K562 (cell line): ENCODE data around the gene OR3A1. TPM values are rescaled to one million over a fixed set of nuclear protein-coding genes. Genes with fewer than 3 reads are reported as not detected.

ENCODE experiments used
- ATAC-seq: fragments of 200-7000 bp; cut with Tn5 transposase; 3 replicates; pipeline ENCODE4 v1.9.1; 2020; ENCODE audit warnings: moderate library complexity
- BruUV-seq: library from RNA; stranded (reverse); fragments of 400-500 nt; replicated peaks from 2 replicates; lab custom pipeline; 2021; lab: Mats Ljungman, UMichigan
- CTCF ChIA-PET: fragments of 300-600 bp; formaldehyde crosslinking; extraction: SDS; loops from one replicate; lab custom pipeline; 2021; ENCODE audit warnings: low intra/inter-chr PET ratio; lab: Yijun Ruan, JAX
- POLR2A ChIA-PET: fragments of 300-600, 350-650 bp; sonication (Branson Sonifier 250); formaldehyde crosslinking; extraction: SDS; loops from one replicate; lab custom pipeline; 2021; ENCODE audit warnings: antibody characterized with exemption, inconsistent platforms; lab: Yijun Ruan, JAX
- DNase-seq, 4 experiments: peaks; one replicate each; pipeline versions ENCODE4 v3.0.0 to v3.0.0-alpha.2; 2011 to 2018; ENCODE audit warnings: low spot score in 3 of 4, mixed read lengths in 3 of 4; ENCODE audit errors: extremely low read depth in 1 of 4
- FAIRE-seq: peaks from 2 replicates; lab custom pipeline; 2011; peaks lifted over from hg19 to GRCh38; lab: Jason Lieb, UNC
- H2AFZ ChIP-seq: 2 replicates; pipeline ENCODE4 v1.6.0; 2011; ENCODE audit warnings: low read depth, low read length, control low read depth, inconsistent platforms
- H3K27ac ChIP-seq: fragments of 200-600 bp; 3 replicates; pipeline ENCODE4 v1.8.0; 2011; ENCODE audit warnings: low read depth, mild to moderate bottlenecking, control low read depth, inconsistent platforms, low read length, moderate library complexity, mixed read lengths; ENCODE audit errors: extremely low read depth
- H3K27me3 ChIP-seq, 2 experiments: fragments of 300-600 bp in 1 of 2; 2 replicates in 1 of 2; 3 replicates in 1 of 2; pipeline versions ENCODE4 v1.6.0 to v1.8.0; 2011; ENCODE audit warnings: inconsistent platforms in 2 of 2, low read length in 2 of 2, mild to moderate bottlenecking in 1 of 2, mixed read lengths in 1 of 2, moderate library complexity in 1 of 2; ENCODE audit not compliant: control insufficient read depth in 2 of 2, insufficient read depth in 2 of 2
- H3K36me3 ChIP-seq: fragments of 300-600 bp; 3 replicates; pipeline ENCODE4 v1.8.0; 2011; ENCODE audit warnings: mild to moderate bottlenecking, low read length, inconsistent platforms; ENCODE audit not compliant: control insufficient read depth, insufficient read depth
- H3K4me1 ChIP-seq, 2 experiments: fragments of 200-600 bp in 1 of 2; replicated peaks in 1 of 2; 2 replicates in 1 of 2; 3 replicates in 1 of 2; pipeline versions ENCODE4 v1.5.1 to v1.8.0; 2011; ENCODE audit warnings: inconsistent platforms in 2 of 2, low read length in 2 of 2, mild to moderate bottlenecking in 1 of 2, mixed read lengths in 1 of 2, moderate library complexity in 1 of 2; ENCODE audit not compliant: control insufficient read depth in 2 of 2, insufficient read depth in 2 of 2
- H3K4me2 ChIP-seq: 2 replicates; pipeline ENCODE4 v1.6.1; 2011; ENCODE audit warnings: low read length, control low read depth, inconsistent platforms, mixed read lengths; ENCODE audit not compliant: insufficient read depth
- H3K4me3 ChIP-seq: fragments of 200-600 bp; sonication (generic), shearing (Covaris generic); 2 replicates; pipeline ENCODE4 v1.5.1; 2016; ENCODE audit warnings: control low read depth, inconsistent platforms
- H3K79me2 ChIP-seq: fragments of 200-600 bp; 3 replicates; pipeline ENCODE4 v1.8.0; 2011; ENCODE audit warnings: low read length, inconsistent platforms; ENCODE audit not compliant: control insufficient read depth, insufficient read depth
- H3K9ac ChIP-seq, 2 experiments: 2 replicates each; pipeline versions ENCODE4 v1.6.0 to v1.6.1; 2011; ENCODE audit warnings: low read depth in 2 of 2, low read length in 2 of 2, control low read depth in 1 of 2, inconsistent platforms in 1 of 2, mild to moderate bottlenecking in 1 of 2, mixed read lengths in 1 of 2; ENCODE audit not compliant: insufficient read depth in 1 of 2
- H3K9me1 ChIP-seq: one replicate; pipeline ENCODE4 v1.6.0; 2011; ENCODE audit warnings: inconsistent platforms, mild to moderate bottlenecking, low read length, moderate library complexity; ENCODE audit not compliant: control insufficient read depth, insufficient read depth
- H3K9me3 ChIP-seq: replicated peaks from 2 replicates; pipeline ENCODE4 v1.5.1; 2011; ENCODE audit warnings: low read depth, low read length, inconsistent platforms; ENCODE audit not compliant: control insufficient read depth, insufficient read depth
- H4K20me1 ChIP-seq: replicated peaks from 2 replicates; pipeline ENCODE4 v1.6.1; 2011; ENCODE audit warnings: low read length, inconsistent platforms, mixed read lengths; ENCODE audit not compliant: control insufficient read depth, insufficient read depth
- CBFA2T2 ChIP-seq: fragments of 450-650 bp; conservative IDR thresholded peaks from 2 replicates; pipeline ENCODE4 v1.6.1; 2017; ENCODE audit warnings: mild to moderate bottlenecking
- CEBPZ ChIP-seq: fragments of 150-350 bp; IDR thresholded peaks from 2 replicates; pipeline ENCODE4 v1.6.1; 2014; ENCODE audit warnings: low read depth, mild to moderate bottlenecking, low read length, borderline replicate concordance
- CREM ChIP-seq: IDR thresholded peaks from 2 replicates; pipeline ENCODE4 v1.6.1; 2014; ENCODE audit warnings: antibody characterized with exemption, low read depth
- ETS1 ChIP-seq: conservative IDR thresholded peaks from 2 replicates; pipeline ENCODE4 v1.6.1; 2011; ENCODE audit warnings: low read depth, mild to moderate bottlenecking, low read length; ENCODE audit not compliant: control insufficient read depth
- IRF9 ChIP-seq: fragments of 450-650 bp; IDR thresholded peaks from 2 replicates; pipeline ENCODE4 v1.6.1; 2016; ENCODE audit warnings: missing biosample characterization, missing genetic modification characterization
- MED1 ChIP-seq: sonication (generic); formaldehyde crosslinking; IDR thresholded peaks from 2 replicates; pipeline ENCODE4 v1.8.1; 2023; ENCODE audit warnings: missing genetic modification reagents, borderline replicate concordance
- PCBP2 ChIP-seq: fragments of 200-400 bp; formaldehyde crosslinking; IDR thresholded peaks from 2 replicates; pipeline ENCODE4 v1.6.1; 2018; ENCODE audit warnings: low read length, low read depth, mild to moderate bottlenecking, moderate library complexity; ENCODE audit not compliant: poor library complexity, severe bottlenecking
- PHF20 ChIP-seq: fragments of 450-650 bp; IDR thresholded peaks from 2 replicates; pipeline ENCODE4 v1.6.1; 2018; ENCODE audit not compliant: partially characterized antibody
- PRMT5 ChIP-seq: sonication (generic); formaldehyde crosslinking; IDR thresholded peaks from 2 replicates; pipeline ENCODE4 v1.5.0; 2020; ENCODE audit warnings: missing genetic modification reagents
- ZBTB43 ChIP-seq: sonication (generic); formaldehyde crosslinking; IDR thresholded peaks from 2 replicates; pipeline ENCODE4 v1.8.0; 2023; ENCODE audit warnings: mild to moderate bottlenecking, missing genetic modification reagents
- ZBTB9 ChIP-seq: fragments of 450-650 bp; formaldehyde crosslinking; IDR thresholded peaks from 2 replicates; pipeline ENCODE4 v1.4.0; 2020; ENCODE audit warnings: mild to moderate bottlenecking, moderate library complexity
- ZFP30 ChIP-seq: fragments of 250-450 bp; sonication (Bioruptor Pico); IDR thresholded peaks from 2 replicates; pipeline ENCODE4 v1.8.0; 2022; ENCODE audit warnings: moderate library complexity, mild to moderate bottlenecking, inconsistent platforms, borderline replicate concordance
- ZNF23 ChIP-seq: fragments of 250-450 bp; sonication (Bioruptor Pico); IDR thresholded peaks from 2 replicates; pipeline ENCODE4 v1.4.0; 2020; ENCODE audit warnings: mild to moderate bottlenecking
- ZNF766 ChIP-seq: fragments of 200-800 bp; sonication (Bioruptor generic); conservative IDR thresholded peaks from 2 replicates; pipeline ENCODE4 v1.6.1; 2016; ENCODE audit warnings: missing genetic modification characterization, missing compliant biosample characterization
- ZNF77 ChIP-seq: fragments of 250-450 bp; sonication (Bioruptor Pico); IDR thresholded peaks from 2 replicates; pipeline ENCODE4 v1.5.0; 2020
- WGBS: fragments of 100-300 bp; shearing (Covaris generic); methylation state at CpG from one replicate; pipeline ENCODE4 v1.1.6; 2016; ENCODE audit warnings: low coverage, mixed read lengths; ENCODE audit not compliant: insufficient coverage; ENCODE audit errors: missing lambda C conversion rate; 5-methylcytosine and 5-hydroxymethylcytosine counted together
- in situ Hi-C: fragments of 300-500 bp; cut with MboI; formaldehyde crosslinking; loops from 4 replicates; pipeline ENCODE4 v1.15.0; 2018; ENCODE audit warnings: inconsistent platforms, mixed read lengths
- intact Hi-C: fragments of 100-400 bp; cut with micrococcal nuclease; formaldehyde crosslinking; loops from 2 replicates; pipeline ENCODE4 v1.14.2; 2022
- polyA plus RNA-seq, 8 experiments: library from polyadenylated mRNA; depleted of rRNA in 4 of 8; stranded (reverse) in 5 of 8; unstranded in 3 of 8; fragments of >200 nt; fragmentation: Nextera tagmentation in 2 of 8; fragmentation: Illumina TruSeq in 1 of 8; extraction: Ambion mirVana in 2 of 8; extraction: Trizol in 1 of 8; gene quantifications; 2 replicates each; pipeline versions ENCODE4 v1.2.1 to v1.2.3, GENCODE V29; 2011 to 2014; ENCODE audit warnings: inconsistent platforms in 1 of 8, missing spikeins in 1 of 8
- total RNA-seq, 7 experiments: library from RNA; depleted of rRNA in 6 of 7; stranded (reverse); fragments of >200 nt in 6 of 7; fragmentation: Illumina TruSeq in 2 of 7; extraction: Trizol in 2 of 7; gene quantifications; 2 replicates each; pipeline versions ENCODE4 v1.2.1 to v1.2.3, GENCODE V29; 2011 to 2021; ENCODE audit warnings: low replicate concordance in 1 of 7

Gene OR3A1
- total and polyA plus RNA-seq, 9 of the 15 experiments (the other 6 are each of a cell fraction or from before 2014, with no cell fraction given), result not detected

GRCh38 chr17:3308603-3309002 lies 10.4 kb upstream of the OR3A1 start:
- H3K4me3 ChIP-seq, result no peak overlapping the region
- ATAC-seq, result no peak
- no peak for FAIRE-seq
- no peak for DNase-seq
- H3K79me2 ChIP-seq, result no peaks in the 10 kb centered on the region
- no peaks in the 10 kb centered on the region for H3K9me3 ChIP-seq
- H2AFZ ChIP-seq, result no peak overlapping the region
- WGBS, result 0% methylated on average over 2 of the region's 4 CpGs
- H3K27ac ChIP-seq, result no peak overlapping the region
- H4K20me1 ChIP-seq, result no peaks in the 10 kb centered on the region
- no TSS peak for BruUV-seq
- H3K9ac ChIP-seq, result no peak overlapping the region
- H3K36me3 ChIP-seq, result no peaks in the 10 kb centered on the region
- no peaks in the 10 kb centered on the region for H3K27me3 ChIP-seq
- intact Hi-C loops (no loop called here), in situ Hi-C loops (no loop called here)
- ChIA-PET CTCF (no interaction called here), POLR2A (no interaction called here)
- H3K4me1 ChIP-seq, result no peaks in the 10 kb centered on the region
- H3K9me1 ChIP-seq, result no peaks in the 10 kb centered on the region
- H3K4me2 ChIP-seq, result no peak overlapping the region
- no peak for TF ChIP-seq ZNF23 (CRISPR knock-in tag)
- no peak for TF ChIP-seq CEBPZ
- no peak for TF ChIP-seq MED1
- TF ChIP-seq ZBTB43, result no peak
- no peak for TF ChIP-seq ZFP30 (CRISPR knock-in tag)
- TF ChIP-seq ZBTB9 (CRISPR knock-in tag), result no peak
- TF ChIP-seq PRMT5 (CRISPR knock-in tag), result no peak
- TF ChIP-seq CBFA2T2, result no peak
- no peak for TF ChIP-seq ZNF766 (CRISPR knock-in tag)
- no peak for TF ChIP-seq ETS1
- TF ChIP-seq ZNF77, result no peak
- no peak for TF ChIP-seq PCBP2
- no peak for TF ChIP-seq PHF20
- no peak for TF ChIP-seq IRF9 (tag)
- TF ChIP-seq CREM, result no peak
